ENCODE data around the gene SP2. TPM values are rescaled to one million over a fixed set of nuclear protein-coding genes. Genes with fewer than 3 reads are reported as not detected.

SP2 gene
- total RNA-seq, 1 donor from 2014 or later, result 18.6 TPM

GRCh38 chr17:47872019-47872650, 23.9 kb upstream of the SP2 start:
- no peaks in the 10 kb centered on the region for H3K4me1 Mint-ChIP-seq (ENCODE audit: low read depth)

GRCh38 chr17:47872651-47873161, 23.3 kb upstream of the SP2 start:
- peaks cover 1% of the 10 kb centered on the region for H3K4me1 Mint-ChIP-seq (ENCODE audit: low read depth)
- H3K9me3 Mint-ChIP-seq (ENCODE audit: low read depth), result no peaks in the 10 kb centered on the region
- peaks cover 70% of the 10 kb centered on the region for H3K27me3 Mint-ChIP-seq
- TF ChIP-seq CTCF (IDR thresholded peaks at IDR 0.05; ENCODE audit: unreplicated experiment), result no peak
- no peaks in the 10 kb centered on the region for H3K36me3 Mint-ChIP-seq (ENCODE audit: insufficient read depth)
- no peak for DNase-seq (ENCODE audit: low spot score, unreplicated experiment)
- no peak overlapping the region for H3K27ac Mint-ChIP-seq
- no peak overlapping the region for H3K4me3 Mint-ChIP-seq (ENCODE audit: low read depth)

More at GRCh38 chr17:47872019-47872650, 23.9 kb upstream of the SP2 start:
- no peak overlapping the region for H3K27ac Mint-ChIP-seq
- H3K4me3 Mint-ChIP-seq (ENCODE audit: low read depth), result no peak overlapping the region
- no peaks in the 10 kb centered on the region for H3K9me3 Mint-ChIP-seq (ENCODE audit: low read depth)
- no peak for TF ChIP-seq CTCF (IDR thresholded peaks at IDR 0.05; ENCODE audit: unreplicated experiment)
- peaks cover 72% of the 10 kb centered on the region for H3K27me3 Mint-ChIP-seq
- DNase-seq (ENCODE audit: low spot score, unreplicated experiment), result no peak
- H3K36me3 Mint-ChIP-seq (ENCODE audit: insufficient read depth), result no peaks in the 10 kb centered on the region

GRCh38 chr17:47873200-47874090, 22.6 kb upstream of the SP2 start:
- TF ChIP-seq CTCF (IDR thresholded peaks at IDR 0.05; ENCODE audit: unreplicated experiment), result no peak
- peaks cover 66% of the 10 kb centered on the region for H3K27me3 Mint-ChIP-seq
- H3K36me3 Mint-ChIP-seq (ENCODE audit: insufficient read depth), result no peaks in the 10 kb centered on the region
- no peak overlapping the region for H3K27ac Mint-ChIP-seq
- H3K4me1 Mint-ChIP-seq (ENCODE audit: low read depth), result peaks cover 5% of the 10 kb centered on the region
- H3K4me3 Mint-ChIP-seq (ENCODE audit: low read depth), result no peak overlapping the region
- H3K9me3 Mint-ChIP-seq (ENCODE audit: low read depth), result no peaks in the 10 kb centered on the region
- DNase-seq (ENCODE audit: low spot score, unreplicated experiment), result no peak

- no peak for DNase-seq (ENCODE audit: low spot score, unreplicated experiment)
- peaks cover 57% of the 10 kb centered on the region for H3K27me3 Mint-ChIP-seq
- no peak for TF ChIP-seq CTCF (IDR thresholded peaks at IDR 0.05; ENCODE audit: unreplicated experiment)
- no peaks in the 10 kb centered on the region for H3K9me3 Mint-ChIP-seq (ENCODE audit: low read depth)
- H3K4me1 Mint-ChIP-seq (ENCODE audit: low read depth), result peaks cover 9% of the 10 kb centered on the region
- no peak overlapping the region for H3K4me3 Mint-ChIP-seq (ENCODE audit: low read depth)
- no peak overlapping the region for H3K27ac Mint-ChIP-seq
- no peaks in the 10 kb centered on the region for H3K36me3 Mint-ChIP-seq (ENCODE audit: insufficient read depth)
These were observed 20.7 kb upstream of the SP2 start for GRCh38 chr17:47875011-47875985.
